Cardiac muscle cell (in vitro differentiated cells and primary cell): ENCODE data around the gene FRRS1L. TPM values are rescaled to one million over a fixed set of nuclear protein-coding genes. Genes with fewer than 3 reads are reported as not detected.

ENCODE experiments used
- DNase-seq, 2 donors: peaks; one replicate each; pipeline versions ENCODE4 v3.0.0 to v3.0.0-alpha.2; 2010 to 2017; ENCODE audit warnings: low read depth in 1 of 2, low spot score in 1 of 2
- H3K27ac ChIP-seq: fragments of 200-600 bp; sonication (generic); 2 replicates; pipeline ENCODE4 v1.5.1; 2016
- H3K27me3 ChIP-seq: fragments of 200-600 bp; sonication (generic); 2 replicates; pipeline ENCODE4 v1.6.0; 2016; ENCODE audit warnings: control low read depth
- H3K36me3 ChIP-seq: fragments of 200-600 bp; sonication (generic); 2 replicates; pipeline ENCODE4 v1.5.1; 2016; ENCODE audit warnings: control low read depth
- H3K4me1 ChIP-seq: fragments of 200-600 bp; sonication (generic); 2 replicates; pipeline ENCODE4 v1.8.1; 2017; ENCODE audit warnings: low read depth, mild to moderate bottlenecking, mixed run types
- H3K4me3 ChIP-seq: fragments of 200-600 bp; sonication (generic); 2 replicates; pipeline ENCODE4 v1.5.1; 2016; ENCODE audit warnings: mild to moderate bottlenecking
- H3K9me3 ChIP-seq: fragments of 200-600 bp; sonication (generic); 2 replicates; pipeline ENCODE4 v1.5.1; 2017; ENCODE audit warnings: low read depth, mild to moderate bottlenecking, control low read depth
- polyA plus RNA-seq: library from polyadenylated mRNA; unstranded; fragments of >200 nt; fragmentation: Nextera tagmentation; extraction: Ambion mirVana; gene quantifications from 2 replicates; pipeline ENCODE4 v1.2.1, GENCODE V29; 2016
- total RNA-seq: library from RNA; depleted of rRNA; stranded (reverse); fragments of >200 nt; gene quantifications from 2 replicates; pipeline ENCODE4 v1.2.3, GENCODE V29; 2016
- TF ChIP-seq, protein P1 (sequence below): IDR thresholded peaks from 2 replicates; pipeline ENCODE4 v1.5.1; 2012; ENCODE audit warnings: low read depth, mild to moderate bottlenecking, low read length

Gene FRRS1L
- total and polyA plus RNA-seq, 2 experiments from 2014 or later = 0.30 to 0.38 TPM

DNA sequence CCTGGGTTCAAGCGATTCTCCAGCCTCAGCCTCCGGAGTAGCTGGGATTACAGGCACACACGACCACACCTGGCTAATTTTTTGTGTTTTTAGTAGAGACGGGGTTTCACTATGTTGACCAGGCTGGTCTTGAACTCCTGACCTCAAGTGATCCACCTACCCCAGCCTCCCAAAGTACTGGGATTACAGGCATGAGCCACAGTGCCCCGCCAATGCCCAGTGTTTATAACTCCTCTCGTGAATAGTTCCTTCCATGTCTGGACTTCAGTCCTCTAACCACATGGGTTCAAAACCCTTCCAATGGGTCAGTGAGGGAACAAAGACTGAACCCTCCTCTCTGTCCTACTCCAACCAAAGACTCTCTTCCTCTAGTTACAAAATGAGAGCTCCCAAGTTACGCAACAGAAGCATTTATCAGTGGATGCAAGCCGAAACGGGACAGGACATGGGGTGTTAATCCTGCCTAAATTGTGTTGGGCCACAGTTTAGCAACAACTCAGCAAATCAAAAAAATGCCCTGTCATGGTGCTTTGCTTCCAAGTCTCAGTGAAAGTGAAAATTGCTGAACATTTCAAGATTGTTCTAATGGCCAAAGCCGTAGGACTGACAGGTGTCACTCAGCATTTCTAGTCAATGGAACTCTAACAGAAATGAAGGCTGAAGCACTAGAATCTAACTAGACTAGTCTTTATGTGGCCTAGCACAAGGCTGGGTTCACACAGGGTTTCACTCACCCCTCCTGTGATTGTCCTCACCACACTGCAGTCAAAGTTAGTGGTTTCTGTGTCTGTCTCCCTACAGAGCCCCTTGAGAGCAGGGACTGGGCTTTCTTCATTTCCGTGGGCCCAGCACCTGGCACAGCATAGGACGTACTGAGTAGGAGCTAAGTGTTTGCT lies 44.1 kb downstream of the FRRS1L start:
- no peak overlapping the region for H3K27ac ChIP-seq
- H3K27me3 ChIP-seq = no peaks in the 10 kb centered on the region
- no peak overlapping the region for H3K4me3 ChIP-seq
- no peaks in the 10 kb centered on the region for H3K36me3 ChIP-seq
- no peaks in the 10 kb centered on the region for H3K9me3 ChIP-seq
- TF ChIP-seq, protein P1, sequence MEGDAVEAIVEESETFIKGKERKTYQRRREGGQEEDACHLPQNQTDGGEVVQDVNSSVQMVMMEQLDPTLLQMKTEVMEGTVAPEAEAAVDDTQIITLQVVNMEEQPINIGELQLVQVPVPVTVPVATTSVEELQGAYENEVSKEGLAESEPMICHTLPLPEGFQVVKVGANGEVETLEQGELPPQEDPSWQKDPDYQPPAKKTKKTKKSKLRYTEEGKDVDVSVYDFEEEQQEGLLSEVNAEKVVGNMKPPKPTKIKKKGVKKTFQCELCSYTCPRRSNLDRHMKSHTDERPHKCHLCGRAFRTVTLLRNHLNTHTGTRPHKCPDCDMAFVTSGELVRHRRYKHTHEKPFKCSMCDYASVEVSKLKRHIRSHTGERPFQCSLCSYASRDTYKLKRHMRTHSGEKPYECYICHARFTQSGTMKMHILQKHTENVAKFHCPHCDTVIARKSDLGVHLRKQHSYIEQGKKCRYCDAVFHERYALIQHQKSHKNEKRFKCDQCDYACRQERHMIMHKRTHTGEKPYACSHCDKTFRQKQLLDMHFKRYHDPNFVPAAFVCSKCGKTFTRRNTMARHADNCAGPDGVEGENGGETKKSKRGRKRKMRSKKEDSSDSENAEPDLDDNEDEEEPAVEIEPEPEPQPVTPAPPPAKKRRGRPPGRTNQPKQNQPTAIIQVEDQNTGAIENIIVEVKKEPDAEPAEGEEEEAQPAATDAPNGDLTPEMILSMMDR = no peak
- H3K4me1 ChIP-seq = peaks cover 7% of the 10 kb centered on the region
- peak in 1 of 2 donors; percentile 21 for DNase-seq

DNA sequence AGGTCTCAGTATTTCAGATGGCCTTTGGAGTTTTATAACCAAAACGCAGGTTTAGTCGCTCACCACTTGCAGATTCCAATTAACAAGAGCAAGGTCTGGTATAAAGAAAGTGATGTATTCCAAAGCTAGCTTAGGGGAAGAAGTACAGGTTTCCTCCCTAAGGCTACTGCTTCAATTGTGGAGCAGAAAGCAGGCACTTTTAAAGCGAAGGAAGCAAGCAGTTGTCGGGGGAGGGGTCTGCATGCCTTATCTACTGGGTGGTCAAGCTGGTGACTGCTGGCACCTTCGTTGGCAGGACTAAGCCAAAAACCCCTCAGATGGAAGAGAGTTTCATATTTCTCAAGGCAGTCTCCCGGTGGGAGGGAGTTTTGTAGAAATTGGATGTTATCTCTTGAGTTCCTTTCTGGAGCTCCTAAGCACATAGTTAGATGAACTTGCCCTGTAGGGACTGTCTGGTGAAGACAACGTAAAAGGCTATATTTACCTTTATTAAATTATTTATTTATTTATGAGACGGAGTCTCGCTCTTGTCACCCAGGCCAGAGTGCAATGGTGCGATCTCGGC lies 45.7 kb downstream of the FRRS1L start:
- no peak overlapping the region for H3K4me3 ChIP-seq
- H3K27me3 ChIP-seq = no peaks in the 10 kb centered on the region
- H3K36me3 ChIP-seq = no peaks in the 10 kb centered on the region
- no peak for DNase-seq
- TF ChIP-seq, protein P1 = no peak
- H3K9me3 ChIP-seq = no peaks in the 10 kb centered on the region
- peaks cover 19% of the 10 kb centered on the region for H3K4me1 ChIP-seq
- no peak overlapping the region for H3K27ac ChIP-seq

DNA sequence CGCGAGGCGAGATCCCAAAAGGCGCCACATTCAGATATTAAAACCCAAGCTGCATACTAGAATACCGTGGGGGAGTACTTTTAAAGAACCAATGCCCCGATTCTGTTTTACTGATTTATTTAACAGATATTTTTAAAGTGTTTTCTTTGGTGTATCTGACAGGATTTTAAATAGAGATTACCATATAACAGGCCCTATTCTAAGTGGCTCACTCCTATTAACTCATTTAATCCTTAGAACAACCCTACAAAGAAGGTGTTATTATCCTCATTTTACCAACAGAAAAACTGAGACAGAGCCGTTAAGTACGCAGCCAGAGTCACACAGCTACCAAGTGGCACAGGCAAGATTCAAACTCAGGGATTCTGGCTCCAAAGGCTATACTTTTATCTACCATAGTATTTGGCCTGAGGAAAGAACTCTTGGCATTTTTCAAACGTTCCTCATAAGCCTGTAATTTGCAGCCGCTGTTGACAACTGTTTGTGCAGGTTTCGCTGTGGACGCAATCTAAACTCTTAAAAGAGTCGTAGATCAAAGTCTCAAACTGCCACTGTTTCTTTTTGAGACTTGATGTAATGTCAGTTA lies 46.8 kb downstream of the FRRS1L start:
- Histone ChIP-seq H3K4me1 (peaks cover 19% of the 10 kb centered on the region), H3K36me3 (no peaks in the 10 kb centered on the region), H3K27me3 (no peaks in the 10 kb centered on the region), H3K4me3 (no peak overlapping the region), H3K9me3 (no peaks in the 10 kb centered on the region), H3K27ac (no peak overlapping the region)
- DNase-seq = no peak
- TF ChIP-seq, protein P1 = no peak

DNA sequence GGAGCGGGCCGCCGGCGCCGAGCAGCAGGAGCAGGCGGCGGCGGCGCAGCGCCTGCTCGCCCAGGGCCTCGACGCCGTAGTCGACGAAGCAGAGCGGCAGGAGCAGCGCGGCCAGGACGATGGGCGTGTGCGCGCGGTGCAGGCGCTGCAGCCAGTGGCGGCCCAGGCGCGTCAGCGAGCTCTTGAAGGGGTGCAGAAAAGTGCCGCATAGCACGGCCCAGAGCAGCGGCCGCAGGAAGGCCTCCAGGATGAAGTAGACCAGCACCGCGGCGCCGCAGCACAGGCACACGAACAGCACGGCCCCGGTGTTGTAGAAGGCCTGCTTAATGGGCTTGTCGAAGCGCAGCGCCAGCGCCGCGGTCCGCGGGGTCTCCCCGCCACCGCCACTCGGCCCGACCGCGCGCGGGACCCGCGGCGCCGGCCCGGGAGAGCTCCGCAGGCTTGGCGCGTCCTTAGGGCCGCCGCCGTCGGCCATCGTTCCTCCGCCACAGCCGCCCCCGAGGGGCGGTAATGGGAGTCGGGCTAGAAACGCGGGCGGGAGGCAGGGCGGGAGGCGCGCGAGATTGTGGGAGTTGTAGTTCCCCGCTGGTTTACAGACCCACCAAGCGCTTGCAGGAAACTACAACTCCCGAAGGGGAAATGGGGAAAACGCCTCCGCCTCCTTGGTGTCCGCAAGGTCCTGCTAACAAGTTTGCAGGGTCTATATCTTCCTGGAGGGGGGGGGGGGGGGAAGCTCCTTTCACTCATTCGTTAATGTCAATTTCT lies 47.4 kb downstream of the FRRS1L start, which contains the start of gene TMEM245:
Gene TMEM245 (minus strand): TSS at position 509 of the 765 bp plus-strand sequence. CDS start 34 bp downstream, at position 475.
- Histone ChIP-seq H3K4me1 (peaks cover 23% of the 10 kb centered on the region), H3K9me3 (no peaks in the 10 kb centered on the region), H3K4me3 (peak within 1 kb of the TSS; percentile 77), H3K27ac (peak within 1 kb of the TSS; percentile 97), H3K36me3 (no peaks in the 10 kb centered on the region), H3K27me3 (no peaks in the 10 kb centered on the region)
- TF ChIP-seq, protein P1 = no peak
- peak; percentile 98 to 100 for DNase-seq

DNA sequence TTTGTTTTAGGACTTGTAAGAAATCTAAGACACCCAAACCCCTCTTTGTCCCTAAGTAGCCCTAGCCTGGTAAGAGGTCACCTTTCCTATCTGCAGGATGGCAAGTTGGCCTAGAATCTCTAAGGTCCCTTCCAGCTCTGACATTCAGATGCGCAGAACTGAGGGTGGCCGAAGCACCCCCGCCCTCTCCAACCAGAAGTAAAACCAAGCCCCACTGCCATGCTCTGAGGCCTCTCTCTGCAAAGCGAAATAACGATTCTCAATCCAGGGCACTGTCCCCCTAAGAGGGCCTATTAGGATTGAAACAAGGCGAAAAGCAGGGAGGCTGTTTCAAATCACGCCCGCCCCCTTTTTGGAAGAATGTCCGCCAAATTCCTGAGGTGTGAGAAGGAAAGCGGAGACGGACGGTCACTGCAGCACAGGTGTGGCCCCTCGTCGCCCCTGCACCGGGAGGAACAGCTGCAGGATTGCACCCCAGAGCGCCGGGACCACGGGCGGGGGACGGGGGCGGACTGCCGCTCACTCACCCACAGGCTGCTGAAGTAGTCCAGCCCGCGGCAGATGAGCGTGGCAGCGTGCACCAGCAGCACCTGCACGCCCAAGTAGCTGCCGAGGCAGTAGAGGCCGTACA lies 48.1 kb downstream of the FRRS1L start:
- peak overlapping the region; percentile 97 for H3K27ac ChIP-seq
- peaks cover 30% of the 10 kb centered on the region for H3K4me1 ChIP-seq
- no peaks in the 10 kb centered on the region for H3K27me3 ChIP-seq
- peak; percentile 16 to 31 for DNase-seq
- H3K36me3 ChIP-seq = no peaks in the 10 kb centered on the region
- H3K4me3 ChIP-seq = peak overlapping the region; percentile 77
- no peaks in the 10 kb centered on the region for H3K9me3 ChIP-seq
- TF ChIP-seq, protein P1 = no peak
